ENCODE results near the gene PICK1. TPM values are rescaled to one million over a fixed set of nuclear protein-coding genes. Genes with fewer than 3 reads are reported as not detected.

The PICK1 gene
- total RNA-seq, 2 experiments from 2014 or later = 14.9 to 17.2 TPM

DNA sequence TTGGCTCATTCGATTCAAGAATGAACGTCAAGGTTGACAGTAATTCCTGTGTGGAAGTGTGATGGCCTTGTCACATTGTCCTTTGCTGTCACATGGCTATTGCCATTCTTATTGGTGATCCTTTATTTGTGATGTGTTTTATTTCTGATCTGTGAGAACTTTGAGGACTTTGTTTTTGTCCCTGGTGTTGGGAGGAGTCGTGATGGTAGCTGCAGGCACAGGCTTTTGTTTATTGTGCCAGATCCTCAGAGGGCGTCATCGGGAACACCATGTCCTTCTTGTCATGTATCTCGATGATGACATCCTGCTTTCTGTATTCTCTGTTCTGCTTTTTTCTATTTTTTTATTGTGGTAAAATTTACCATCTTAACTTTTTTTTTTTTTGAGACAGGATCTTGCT lies 5.6 kb downstream of the PICK1 start:
- CTCF ChIA-PET = interaction anchor here (1.2 kb wide), 1 partner anchor 11 kb away, joined by 4 read pairs; no protein-coding TSS in a partner anchor
- H3K36me3 Mint-ChIP-seq (ENCODE audit: low read depth) = peaks cover 17% of the 10 kb centered on the region
- POLR2A ChIA-PET = no interaction called here

DNA sequence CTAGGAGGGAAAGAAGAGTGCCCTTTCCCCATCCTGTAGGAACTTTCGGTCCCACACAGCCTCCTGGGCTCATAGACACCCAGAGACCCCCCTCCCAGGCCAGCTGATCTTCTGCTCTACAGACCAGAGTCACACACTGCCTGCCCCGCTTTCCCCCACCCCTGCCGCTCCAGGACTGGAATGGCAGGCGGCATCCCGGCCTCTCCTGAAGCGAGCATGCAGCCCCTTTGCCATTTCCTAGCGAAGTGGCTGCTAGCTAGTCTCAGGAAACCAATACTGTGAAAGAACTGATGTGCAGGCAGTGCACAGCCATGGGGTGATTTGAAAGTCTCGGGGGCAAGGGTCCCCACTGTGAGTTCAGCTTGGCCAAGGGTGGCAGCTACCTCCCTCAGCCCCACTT lies 8.3 kb downstream of the PICK1 start:
- Mint-ChIP-seq H3K27me3 (no peaks in the 10 kb centered on the region), H3K4me3 (no peak overlapping the region), H3K9me3 (ENCODE audit: low read depth) (no peaks in the 10 kb centered on the region), H3K4me1 (no peaks in the 10 kb centered on the region), H3K36me3 (ENCODE audit: low read depth) (peaks cover 13% of the 10 kb centered on the region), H3K27ac (no peak overlapping the region)
- ATAC-seq (no peak), DNase-seq (no peak)
- intact Hi-C loops (cut with DNase I, micrococcal nuclease) = no loop called here
- ChIA-PET POLR2A (no interaction called here), CTCF (interaction anchor here (0.6 to 1.4 kb wide), 4 partner anchors 13 to 402 kb away, joined by 3 to 5 read pairs (median 4); partner anchors contain the start of gene KDELR3)

More for the DNA sequence above, 5.6 kb downstream of the PICK1 start:
- Mint-ChIP-seq H3K4me3 (no peak overlapping the region), H3K9me3 (ENCODE audit: low read depth) (no peaks in the 10 kb centered on the region), H3K4me1 (peaks cover 6% of the 10 kb centered on the region), H3K27me3 (no peaks in the 10 kb centered on the region), H3K27ac (no peak overlapping the region)
- intact Hi-C loops (cut with DNase I, micrococcal nuclease) = no loop called here
- ATAC-seq = no peak
- no peak for DNase-seq

DNA sequence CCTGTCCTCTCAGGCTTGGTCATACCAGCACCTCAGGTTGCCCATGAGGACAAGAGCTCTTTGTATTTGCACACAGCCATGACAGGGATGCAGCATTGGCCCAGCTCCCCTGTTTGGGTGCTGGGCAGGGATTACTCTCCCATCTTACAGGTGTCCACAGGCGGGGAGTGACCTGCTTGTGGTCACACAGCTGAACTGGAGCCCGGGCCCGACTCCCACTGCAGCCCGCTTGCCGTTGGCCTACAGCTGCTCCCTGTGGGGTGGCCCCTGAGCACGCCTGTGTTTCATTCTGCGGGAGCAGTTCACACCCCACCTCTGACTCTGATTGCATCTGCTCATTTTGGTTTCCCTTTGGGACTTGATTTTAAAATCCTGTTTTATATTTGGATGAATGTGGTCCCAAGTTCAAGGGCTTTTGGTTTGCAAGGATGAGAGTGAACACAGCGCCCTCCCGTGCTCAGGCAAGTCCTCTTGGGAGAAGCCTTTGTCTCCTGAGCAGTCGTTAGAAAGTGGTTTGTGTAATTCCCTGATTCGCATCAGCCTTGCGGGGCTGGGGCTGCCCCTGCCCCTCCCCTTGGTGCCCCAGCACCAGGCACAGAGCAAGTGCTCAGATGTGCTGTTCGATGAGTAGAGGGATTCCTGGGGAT lies 9.3 kb downstream of the PICK1 start:
- H3K4me1 Mint-ChIP-seq = no peaks in the 10 kb centered on the region
- H3K36me3 Mint-ChIP-seq (ENCODE audit: low read depth) = peaks cover 13% of the 10 kb centered on the region
- intact Hi-C loops (cut with DNase I, micrococcal nuclease) = no loop called here
- H3K4me3 Mint-ChIP-seq = no peak overlapping the region
- H3K27ac Mint-ChIP-seq = no peak overlapping the region
- H3K27me3 Mint-ChIP-seq = no peaks in the 10 kb centered on the region
- DNase-seq = no peak
- H3K9me3 Mint-ChIP-seq (ENCODE audit: low read depth) = no peaks in the 10 kb centered on the region
- CTCF ChIA-PET = interaction anchor here (0.5 to 1.3 kb wide), 6 partner anchors 13 to 401 kb away, joined by 3 to 5 read pairs (median 3); partner anchors contain the start of gene KDELR3
- no peak for ATAC-seq
- POLR2A ChIA-PET = no interaction called here

DNA sequence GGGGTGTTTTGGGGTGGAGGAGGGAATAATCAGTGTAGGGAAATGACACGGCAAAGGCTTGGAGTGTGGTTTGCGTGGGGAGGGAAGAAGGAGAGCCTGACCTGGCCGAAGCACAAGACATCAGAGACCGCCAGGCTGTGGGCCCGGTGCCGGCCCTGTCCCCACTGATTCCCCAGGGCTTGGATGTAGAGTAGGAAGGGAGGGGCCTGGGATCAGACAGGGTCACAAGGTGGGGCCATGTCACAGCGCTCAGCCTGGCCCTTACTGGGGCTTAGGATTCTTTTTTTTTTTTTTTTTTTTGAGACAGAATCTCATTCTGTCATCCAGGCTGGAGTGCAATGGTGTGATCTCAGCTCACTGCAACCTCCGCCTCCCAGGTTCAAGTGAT lies 9.8 kb downstream of the PICK1 start:
- Mint-ChIP-seq H3K27ac (no peak overlapping the region), H3K9me3 (ENCODE audit: low read depth) (no peaks in the 10 kb centered on the region), H3K36me3 (ENCODE audit: low read depth) (peaks cover 10% of the 10 kb centered on the region), H3K4me3 (no peak overlapping the region), H3K27me3 (no peaks in the 10 kb centered on the region), H3K4me1 (no peaks in the 10 kb centered on the region)
- DNase-seq = no peak
- intact Hi-C loops (cut with DNase I, micrococcal nuclease) = no loop called here
- CTCF ChIA-PET = no interaction called here
- POLR2A ChIA-PET = no interaction called here
- no peak for ATAC-seq

DNA sequence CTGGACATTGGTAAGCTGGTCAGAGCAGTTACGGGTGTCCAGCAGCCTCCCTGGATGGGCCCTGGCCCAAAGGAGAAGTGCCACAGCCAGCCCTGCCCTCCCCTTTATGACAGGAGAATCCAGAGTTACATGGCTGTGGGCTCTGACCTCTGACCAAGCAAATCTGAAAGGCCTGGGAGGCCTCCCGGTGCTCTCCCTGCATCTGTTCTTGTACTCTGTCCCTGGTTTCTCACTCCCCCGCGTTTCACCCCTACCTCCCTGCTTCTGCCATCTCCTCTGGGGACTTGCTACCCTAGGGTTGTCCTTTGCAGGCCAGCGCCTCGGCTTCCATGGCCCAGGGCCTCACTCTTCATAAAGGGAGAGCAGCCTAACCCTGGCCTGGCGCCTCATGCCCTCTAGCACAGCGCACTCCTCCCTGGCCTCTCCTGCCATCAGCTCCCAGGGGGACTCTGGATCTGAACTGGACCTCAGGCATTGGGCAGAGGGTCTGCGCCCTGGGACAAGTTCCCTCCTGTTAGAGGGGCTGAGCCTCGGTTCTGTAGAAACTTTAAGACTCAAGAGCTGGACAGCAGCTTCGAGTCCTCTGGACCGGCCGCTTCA lies 10.7 kb downstream of the PICK1 start:
- no peak overlapping the region for H3K27ac Mint-ChIP-seq
- no peak for ATAC-seq
- ChIA-PET CTCF (no interaction called here), POLR2A (no interaction called here)
- no peak for DNase-seq
- no peaks in the 10 kb centered on the region for H3K4me1 Mint-ChIP-seq
- H3K9me3 Mint-ChIP-seq (ENCODE audit: low read depth) = no peaks in the 10 kb centered on the region
- intact Hi-C loops (cut with DNase I, micrococcal nuclease) = no loop called here
- no peaks in the 10 kb centered on the region for H3K27me3 Mint-ChIP-seq
- no peak overlapping the region for H3K4me3 Mint-ChIP-seq
- H3K36me3 Mint-ChIP-seq (ENCODE audit: low read depth) = peaks cover 10% of the 10 kb centered on the region

DNA sequence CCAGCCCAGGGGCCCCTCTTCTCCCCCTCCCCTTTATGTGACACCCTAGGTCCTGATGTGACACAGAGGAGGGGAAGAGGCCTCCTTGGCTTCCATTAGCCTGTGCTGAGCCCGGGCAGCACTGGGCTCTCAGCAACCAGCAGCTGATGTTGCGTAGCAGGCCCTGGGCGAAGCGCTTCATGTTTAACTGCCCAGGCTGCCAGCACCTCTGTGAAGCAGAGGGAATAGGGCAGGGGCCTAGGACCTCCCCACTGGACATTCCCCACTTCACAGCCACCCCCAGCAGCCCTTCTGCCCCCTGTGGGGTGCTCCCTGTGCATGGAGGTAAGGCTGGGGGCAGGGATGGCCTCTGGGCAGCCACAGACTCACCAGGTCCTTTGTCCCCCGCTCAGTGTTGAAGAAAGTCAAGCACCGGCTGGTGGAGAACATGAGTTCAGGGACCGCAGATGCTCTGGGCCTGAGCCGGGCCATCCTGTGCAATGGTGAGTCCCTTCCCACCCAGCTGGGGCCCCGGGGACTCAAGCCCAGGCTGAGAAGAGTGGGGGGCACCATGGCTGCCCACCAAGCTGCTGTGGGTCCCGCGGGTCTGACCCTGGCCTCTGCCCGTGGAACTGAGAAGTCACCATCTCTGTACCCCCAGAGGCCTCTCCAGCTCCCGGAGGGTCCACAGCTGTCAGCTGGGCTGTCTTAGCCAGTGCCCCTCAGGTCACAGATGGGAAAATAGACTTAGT lies 11.6 kb downstream of the PICK1 start:
- POLR2A ChIA-PET = no interaction called here
- CTCF ChIA-PET = interaction anchor here (0.6 kb wide), 1 partner anchor 12 kb away, joined by 4 read pairs; the partner anchor contains the start of gene PICK1
- intact Hi-C loops (cut with DNase I, micrococcal nuclease) = no loop called here

DNA sequence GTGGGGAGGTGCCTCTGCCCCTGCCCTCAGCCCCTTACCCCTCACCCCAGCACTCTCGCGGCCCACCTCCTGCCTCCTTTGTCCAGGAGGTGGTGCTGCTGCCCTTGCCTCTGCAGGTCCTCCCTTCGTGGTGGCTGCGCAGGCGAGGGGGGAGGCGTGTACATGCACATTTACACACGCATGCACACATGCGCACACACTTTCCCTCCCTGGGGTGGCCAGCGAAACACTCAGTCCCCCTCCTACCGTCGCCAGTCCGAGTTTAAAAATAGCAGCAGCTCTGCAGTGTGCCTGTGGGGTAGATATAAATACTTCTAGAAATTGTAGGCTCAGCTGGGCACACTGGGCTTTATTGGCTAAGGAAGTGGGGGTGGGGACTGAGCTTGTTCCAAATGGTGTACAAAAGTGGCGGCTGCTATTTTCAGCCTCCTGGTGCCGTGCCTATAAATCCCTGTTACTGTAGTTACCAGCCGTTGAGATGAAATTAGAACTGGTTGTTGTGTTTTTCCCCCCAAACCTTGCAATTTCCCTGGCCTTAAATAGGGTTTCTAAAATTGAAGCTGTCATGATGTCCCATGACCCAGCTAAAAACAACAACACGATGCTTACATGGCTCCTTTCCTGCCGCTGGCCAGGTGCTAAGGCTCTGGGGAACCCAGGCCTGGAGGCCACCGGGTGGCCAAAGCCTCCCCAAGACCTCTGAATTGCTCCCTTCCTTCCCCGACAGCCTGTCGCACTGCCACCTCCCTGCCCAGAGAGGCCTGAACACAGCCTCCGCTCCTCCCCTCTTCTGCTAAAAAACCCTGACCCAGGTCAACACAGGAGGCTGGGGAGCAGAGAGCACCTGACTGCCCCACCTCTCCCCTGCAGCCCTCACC lies 12.4 kb downstream of the PICK1 start:
- no peak overlapping the region for H3K27ac Mint-ChIP-seq
- DNase-seq (peak; percentile 27), ATAC-seq (no peak)
- peaks cover 8% of the 10 kb centered on the region for H3K36me3 Mint-ChIP-seq (ENCODE audit: low read depth)
- intact Hi-C loops (cut with DNase I, micrococcal nuclease) = no loop called here
- no peak overlapping the region for H3K4me3 Mint-ChIP-seq
- ChIA-PET CTCF (interaction anchor here (0.6 to 1.0 kb wide), 4 partner anchors 12 to 1093 kb away, joined by 3 to 5 read pairs (median 4); partner anchors contain the start of gene PICK1), POLR2A (no interaction called here)
- no peaks in the 10 kb centered on the region for H3K9me3 Mint-ChIP-seq (ENCODE audit: low read depth)
- no peaks in the 10 kb centered on the region for H3K4me1 Mint-ChIP-seq
- no peaks in the 10 kb centered on the region for H3K27me3 Mint-ChIP-seq

More for the DNA sequence above, 11.6 kb downstream of the PICK1 start:
- Mint-ChIP-seq H3K27ac (no peak overlapping the region), H3K4me1 (no peaks in the 10 kb centered on the region), H3K4me3 (no peak overlapping the region), H3K27me3 (no peaks in the 10 kb centered on the region), H3K9me3 (ENCODE audit: low read depth) (no peaks in the 10 kb centered on the region), H3K36me3 (ENCODE audit: low read depth) (peaks cover 8% of the 10 kb centered on the region)
- no peak for DNase-seq
- ATAC-seq = no peak

DNA sequence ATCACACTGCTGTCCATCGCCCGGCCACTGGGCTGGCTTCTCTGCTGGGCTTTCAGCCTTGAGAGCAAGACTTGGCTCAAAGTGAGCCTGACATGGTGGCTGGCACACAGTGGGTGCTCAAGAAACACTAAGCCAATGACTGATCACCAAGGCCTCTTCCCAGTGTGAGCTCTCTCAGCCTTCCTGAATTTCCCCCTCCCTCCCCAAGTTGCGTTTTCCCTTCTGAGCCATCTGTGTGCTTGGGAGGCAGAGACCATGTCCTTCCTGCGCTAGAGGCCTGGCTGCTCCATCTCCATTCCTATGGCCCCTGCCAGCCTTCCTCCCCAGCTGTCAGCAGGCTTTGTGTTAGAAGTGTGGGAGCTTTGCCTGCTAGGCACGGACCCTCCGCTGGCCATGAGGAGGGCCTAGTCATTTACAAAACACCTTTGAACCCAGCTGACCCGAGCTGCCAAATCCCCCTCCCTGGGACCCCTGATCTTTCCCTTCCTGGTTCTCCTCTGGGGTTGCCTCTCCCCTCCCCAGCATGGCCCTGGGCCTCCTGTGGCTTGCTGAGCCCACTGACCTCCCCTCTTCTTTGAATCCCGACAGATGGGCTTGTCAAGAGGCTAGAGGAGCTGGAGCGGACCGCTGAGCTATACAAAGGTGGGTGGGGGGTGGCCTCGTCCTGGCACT lies 13.2 kb downstream of the PICK1 start:
- no peak for ATAC-seq
- Mint-ChIP-seq H3K27me3 (no peaks in the 10 kb centered on the region), H3K9me3 (ENCODE audit: low read depth) (no peaks in the 10 kb centered on the region), H3K4me1 (no peaks in the 10 kb centered on the region), H3K27ac (no peak overlapping the region), H3K36me3 (ENCODE audit: low read depth) (peaks cover 8% of the 10 kb centered on the region), H3K4me3 (no peak overlapping the region)
- intact Hi-C loops (cut with DNase I, micrococcal nuclease) = no loop called here
- POLR2A ChIA-PET = no interaction called here
- DNase-seq = no peak
- CTCF ChIA-PET = interaction anchor here (0.5 to 1.0 kb wide), 7 partner anchors 13 to 484 kb away, joined by 3 to 5 read pairs (median 3); partner anchors contain the start of gene PICK1

DNA sequence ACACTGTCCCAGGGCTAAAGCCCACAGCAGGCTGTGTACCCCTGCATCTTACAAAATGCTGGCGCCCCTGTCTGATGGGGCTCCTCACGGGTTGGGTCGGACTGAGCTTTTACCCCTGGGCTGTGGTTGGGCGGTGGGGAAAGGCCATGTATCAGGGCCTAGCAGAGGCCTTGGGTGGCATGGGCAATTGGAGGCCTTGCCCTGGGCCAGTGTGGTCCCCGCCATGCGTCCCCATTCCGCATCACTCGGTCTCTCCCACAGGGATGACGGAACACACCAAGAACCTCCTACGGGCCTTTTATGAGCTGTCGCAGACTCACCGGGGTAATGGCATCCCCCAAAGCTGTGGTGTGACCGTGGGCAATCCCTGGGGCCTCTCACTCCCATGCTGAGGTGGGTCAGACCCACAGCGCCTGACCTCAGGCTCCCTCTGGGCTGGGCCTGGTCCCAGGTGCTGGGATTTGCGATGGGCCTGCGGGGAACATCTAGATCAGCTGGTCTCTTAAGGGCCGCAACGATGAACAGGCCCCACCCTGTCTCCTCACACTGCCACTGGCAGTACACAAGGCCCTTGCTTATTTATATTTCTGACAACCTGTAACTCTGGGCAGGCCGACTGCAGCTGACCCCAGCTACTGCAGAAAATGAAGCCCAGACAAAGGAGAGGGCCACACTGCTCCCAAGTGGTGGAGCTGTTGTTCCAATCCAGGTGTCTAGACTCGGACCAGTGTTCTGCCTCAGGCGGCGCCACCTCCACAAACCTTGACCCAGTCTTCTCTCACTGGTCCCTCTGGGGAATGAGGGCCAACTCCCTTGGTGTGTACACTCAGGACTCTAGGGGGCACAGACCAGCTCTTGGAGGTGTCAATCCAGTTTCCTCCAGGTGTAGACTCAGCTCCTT lies 14.5 kb downstream of the PICK1 start:
- intact Hi-C loops (cut with DNase I, micrococcal nuclease) = no loop called here
- Mint-ChIP-seq H3K27ac (no peak overlapping the region), H3K4me3 (no peak overlapping the region), H3K27me3 (no peaks in the 10 kb centered on the region), H3K4me1 (no peaks in the 10 kb centered on the region), H3K36me3 (ENCODE audit: low read depth) (peaks cover 6% of the 10 kb centered on the region), H3K9me3 (ENCODE audit: low read depth) (no peaks in the 10 kb centered on the region)
- POLR2A ChIA-PET = no interaction called here
- DNase-seq (no peak), ATAC-seq (no peak)
- CTCF ChIA-PET = no interaction called here

DNA sequence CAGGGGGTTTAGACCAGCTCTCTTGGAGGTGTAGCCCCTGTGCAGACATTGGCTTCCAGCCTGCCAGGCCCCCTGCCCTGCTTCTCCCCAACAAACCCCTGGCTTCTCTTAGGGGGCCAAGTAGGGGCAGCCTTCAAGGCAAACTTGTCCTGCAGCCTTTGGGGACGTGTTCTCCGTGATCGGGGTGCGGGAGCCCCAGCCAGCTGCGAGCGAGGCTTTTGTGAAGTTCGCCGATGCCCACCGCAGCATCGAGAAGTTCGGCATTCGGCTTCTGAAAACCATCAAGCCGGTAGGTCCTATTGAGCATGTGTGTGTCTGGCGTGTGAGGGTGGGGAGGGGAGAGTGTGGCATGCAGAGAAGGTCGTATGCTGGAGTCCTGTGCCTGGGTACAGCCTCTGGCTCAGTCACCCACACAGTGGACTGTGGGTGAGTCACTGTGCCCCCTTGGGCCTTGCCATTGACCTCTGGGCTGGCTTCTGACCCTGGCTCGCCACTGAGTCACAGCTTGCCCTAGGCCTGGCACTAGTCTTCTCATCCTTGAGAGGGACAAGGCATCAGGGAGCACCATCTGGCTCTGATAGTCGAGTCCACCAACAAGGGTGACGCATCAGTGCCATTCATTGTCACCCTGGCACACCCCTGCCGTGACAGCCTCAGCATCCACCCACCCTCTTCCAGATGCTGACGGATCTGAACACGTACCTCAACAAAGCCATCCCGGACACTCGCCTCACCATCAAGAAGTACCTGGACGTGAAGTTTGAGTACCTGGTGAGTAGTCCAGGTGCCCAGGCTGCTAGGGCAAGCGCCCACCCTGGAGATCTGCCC lies 15.3 kb downstream of the PICK1 start:
- no peak for ATAC-seq
- Mint-ChIP-seq H3K36me3 (ENCODE audit: low read depth) (peaks cover 6% of the 10 kb centered on the region), H3K9me3 (ENCODE audit: low read depth) (no peaks in the 10 kb centered on the region), H3K4me1 (no peaks in the 10 kb centered on the region), H3K4me3 (no peak overlapping the region), H3K27me3 (no peaks in the 10 kb centered on the region), H3K27ac (no peak overlapping the region)
- ChIA-PET POLR2A (no interaction called here), CTCF (no interaction called here)
- intact Hi-C loops (cut with DNase I, micrococcal nuclease) = no loop called here
- DNase-seq = no peak

All from activated CD4-positive, alpha-beta T cell treated with anti-CD3 and anti-CD28 coated beads for 36 hours (primary cell).